Stimulated activated CD8-positive, alpha-beta memory T cell treated with anti-CD3 and anti-CD28 coated beads, Interleukin-4, amount 100 ng/mL, for 24 hours (primary cell): Measurements from ENCODE around the gene AP2S1.

Experiments used
- DNase-seq: peaks from one replicate; pipeline ENCODE4 v3.0.0-alpha.2; 2020; ENCODE audit warnings: low read depth

AP2S1 gene

GRCh38 chr19:46802152-46802551, 48.5 kb downstream of the AP2S1 start:
- no peak for DNase-seq

- DNase-seq = no peak
Measured at GRCh38 chr19:46798713-46799112, 51.9 kb downstream of the AP2S1 start.

- no peak for DNase-seq
Measured at GRCh38 chr19:46797881-46798280, 52.8 kb downstream of the AP2S1 start.

GRCh38 chr19:46791944-46792343, 58.7 kb downstream of the AP2S1 start:
- no peak for DNase-seq

GRCh38 chr19:46789371-46789770, 61.3 kb downstream of the AP2S1 start:
- no peak for DNase-seq

GRCh38 chr19:46788968-46789338, 61.7 kb downstream of the AP2S1 start:
- no peak for DNase-seq

- DNase-seq = peak; percentile 98
Measured at GRCh38 chr19:46788262-46788967, 62.2 kb downstream of the AP2S1 start, which contains the start of gene SLC1A5. TSS of gene SLC1A5 (minus strand) at chr19:46788594. CDS start at chr19:46787965, 629 bp downstream.
